Smooth muscle cell (in vitro differentiated cells): ENCODE data around the gene IL31. TPM values are rescaled to one million over a fixed set of nuclear protein-coding genes. Genes with fewer than 3 reads are reported as not detected.
"Not testable (repeated sequence)": the region's sequence is repeated elsewhere in the genome, so short reads cannot be mapped to it uniquely, and the experiment has no call there.

Experiments
- DNase-seq: peaks from one replicate; lab custom pipeline; 2025; ENCODE audit not compliant: unreplicated experiment; lab: John Stamatoyannopoulos, UW
- H2AFZ ChIP-seq: fragments of 200-600 bp; sonication (generic); 2 replicates; pipeline ENCODE4 v1.6.0; 2016; ENCODE audit warnings: antibody characterized with exemption, low read depth, mild to moderate bottlenecking
- H3F3A ChIP-seq: fragments of 200-600 bp; sonication (generic); 2 replicates; pipeline ENCODE4 v1.6.0; 2017; ENCODE audit warnings: antibody characterized with exemption, low read depth
- H3K27ac ChIP-seq: fragments of 200-600 bp; sonication (generic); 2 replicates; pipeline ENCODE4 v1.5.1; 2016; ENCODE audit warnings: low read depth, mild to moderate bottlenecking
- H3K27me3 ChIP-seq: fragments of 200-600 bp; sonication (generic); 2 replicates; pipeline ENCODE4 v1.6.1; 2016; ENCODE audit warnings: low read depth, mild to moderate bottlenecking
- H3K36me3 ChIP-seq: fragments of 200-600 bp; sonication (generic); 2 replicates; pipeline ENCODE4 v1.5.1; 2016; ENCODE audit warnings: low read depth
- H3K4me1 ChIP-seq: fragments of 200-600 bp; sonication (generic); 2 replicates; pipeline ENCODE4 v1.5.1; 2016; ENCODE audit warnings: low read depth
- H3K4me2 ChIP-seq: fragments of 200-600 bp; sonication (generic); 2 replicates; pipeline ENCODE4 v1.6.0; 2016; ENCODE audit warnings: mild to moderate bottlenecking
- H3K4me3 ChIP-seq: fragments of 200-600 bp; sonication (generic); 2 replicates; pipeline ENCODE4 v1.5.1; 2016; ENCODE audit warnings: mild to moderate bottlenecking
- H3K79me2 ChIP-seq: fragments of 200-600 bp; sonication (generic); 2 replicates; pipeline ENCODE4 v1.6.0; 2016; ENCODE audit warnings: low read depth, mild to moderate bottlenecking
- H3K9ac ChIP-seq: fragments of 200-600 bp; sonication (generic); 2 replicates; pipeline ENCODE4 v1.6.0; 2016; ENCODE audit warnings: low read depth
- H3K9me3 ChIP-seq: fragments of 200-600 bp; sonication (generic); replicated peaks from 2 replicates; pipeline ENCODE4 v1.5.1; 2016; ENCODE audit warnings: low read depth
- H4K20me1 ChIP-seq: fragments of 200-600 bp; sonication (generic); 2 replicates; pipeline ENCODE4 v1.6.0; 2016; ENCODE audit warnings: low read depth
- WGBS: methylation state at CpG from one replicate; pipeline ENCODE4 v1.1.7; 2016; ENCODE audit warnings: low lambda C conversion rate; 5-methylcytosine and 5-hydroxymethylcytosine counted together
- polyA plus RNA-seq: library from polyadenylated mRNA; unstranded; fragments of >200 nt; fragmentation: Nextera tagmentation; extraction: Ambion mirVana; gene quantifications from 2 replicates; pipeline ENCODE4 v1.2.1, GENCODE V29; 2016
- total RNA-seq: library from RNA; depleted of rRNA; stranded (reverse); fragments of >200 nt; gene quantifications from 2 replicates; pipeline ENCODE4 v1.2.3, GENCODE V29; 2014
- TF ChIP-seq, protein P1 (sequence below): fragments of 200-600 bp; sonication (generic); IDR thresholded peaks from 2 replicates; pipeline ENCODE4 v1.5.1; 2017; ENCODE audit warnings: borderline replicate concordance, mild to moderate bottlenecking, antibody characterized with exemption; ENCODE audit not compliant: insufficient read depth, poor library complexity, severe bottlenecking

IL31 gene
- total and polyA plus RNA-seq, 2 experiments from 2014 or later, result not detected

GRCh38 chr12:122185079-122185478 is 11.1 kb upstream of the IL31 start:
- no peaks in the 10 kb centered on the region for H4K20me1 ChIP-seq
- H3K9me3 ChIP-seq, result no peaks in the 10 kb centered on the region
- TF ChIP-seq, protein P1, sequence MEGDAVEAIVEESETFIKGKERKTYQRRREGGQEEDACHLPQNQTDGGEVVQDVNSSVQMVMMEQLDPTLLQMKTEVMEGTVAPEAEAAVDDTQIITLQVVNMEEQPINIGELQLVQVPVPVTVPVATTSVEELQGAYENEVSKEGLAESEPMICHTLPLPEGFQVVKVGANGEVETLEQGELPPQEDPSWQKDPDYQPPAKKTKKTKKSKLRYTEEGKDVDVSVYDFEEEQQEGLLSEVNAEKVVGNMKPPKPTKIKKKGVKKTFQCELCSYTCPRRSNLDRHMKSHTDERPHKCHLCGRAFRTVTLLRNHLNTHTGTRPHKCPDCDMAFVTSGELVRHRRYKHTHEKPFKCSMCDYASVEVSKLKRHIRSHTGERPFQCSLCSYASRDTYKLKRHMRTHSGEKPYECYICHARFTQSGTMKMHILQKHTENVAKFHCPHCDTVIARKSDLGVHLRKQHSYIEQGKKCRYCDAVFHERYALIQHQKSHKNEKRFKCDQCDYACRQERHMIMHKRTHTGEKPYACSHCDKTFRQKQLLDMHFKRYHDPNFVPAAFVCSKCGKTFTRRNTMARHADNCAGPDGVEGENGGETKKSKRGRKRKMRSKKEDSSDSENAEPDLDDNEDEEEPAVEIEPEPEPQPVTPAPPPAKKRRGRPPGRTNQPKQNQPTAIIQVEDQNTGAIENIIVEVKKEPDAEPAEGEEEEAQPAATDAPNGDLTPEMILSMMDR, result no peak
- no peaks in the 10 kb centered on the region for H3F3A ChIP-seq
- no peak for DNase-seq
- no peaks in the 10 kb centered on the region for H3K27me3 ChIP-seq
- H2AFZ ChIP-seq, result no peak overlapping the region
- H3K36me3 ChIP-seq, result no peaks in the 10 kb centered on the region
- 94% methylated on average over 7 of the region's 7 CpGs for WGBS
- no peak overlapping the region for H3K27ac ChIP-seq
- H3K4me2 ChIP-seq, result no peak overlapping the region
- no peak overlapping the region for H3K4me3 ChIP-seq
- no peaks in the 10 kb centered on the region for H3K79me2 ChIP-seq
- H3K4me1 ChIP-seq, result no peaks in the 10 kb centered on the region
- no peak overlapping the region for H3K9ac ChIP-seq

DNA sequence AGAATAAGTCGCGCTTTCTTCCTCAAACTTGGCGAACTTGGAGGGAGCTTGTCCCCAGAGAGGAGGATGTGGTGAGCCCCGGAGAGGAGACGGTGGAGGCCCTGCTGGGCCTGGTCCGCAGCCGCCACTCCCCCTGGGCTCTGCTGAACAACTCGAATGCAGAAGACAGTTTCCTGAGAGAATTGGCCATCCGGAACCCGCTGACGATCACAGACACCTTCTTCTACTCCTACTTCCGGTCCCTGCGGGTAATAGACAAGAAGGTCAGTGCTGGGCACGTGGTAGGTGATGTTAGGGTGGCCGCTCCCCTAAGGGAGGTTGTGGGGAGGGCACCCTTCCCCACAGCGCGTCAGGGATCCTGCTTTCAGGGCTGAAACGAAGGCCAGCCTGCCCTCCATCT is 10.5 kb upstream of the IL31 start:
- Histone ChIP-seq H3K4me2 (no peak overlapping the region), H3K9me3 (no peaks in the 10 kb centered on the region), H3K36me3 (no peaks in the 10 kb centered on the region), H3K4me3 (no peak overlapping the region), H3K4me1 (no peaks in the 10 kb centered on the region), H3K79me2 (no peaks in the 10 kb centered on the region), H3F3A (no peaks in the 10 kb centered on the region), H2AFZ (no peak overlapping the region), H3K9ac (no peak overlapping the region), H3K27ac (no peak overlapping the region), H4K20me1 (no peaks in the 10 kb centered on the region), H3K27me3 (no peaks in the 10 kb centered on the region)
- TF ChIP-seq, protein P1, result no peak
- 94% methylated on average over 18 of the region's 18 CpGs for WGBS
- no peak for DNase-seq

GRCh38 chr12:122183588-122183940 is 9.5 kb upstream of the IL31 start:
- Histone ChIP-seq H3K4me2 (peak overlapping the region; percentile 94), H2AFZ (peak overlapping the region; percentile 69), H3K79me2 (no peaks in the 10 kb centered on the region), H3F3A (no peaks in the 10 kb centered on the region), H3K9me3 (no peaks in the 10 kb centered on the region), H3K36me3 (no peaks in the 10 kb centered on the region), H3K27me3 (no peaks in the 10 kb centered on the region), H3K27ac (no peak overlapping the region), H3K4me3 (peak overlapping the region; percentile 55), H3K9ac (no peak overlapping the region), H3K4me1 (no peaks in the 10 kb centered on the region), H4K20me1 (no peaks in the 10 kb centered on the region)
- DNase-seq, result no peak
- TF ChIP-seq, protein P1, result no peak
- WGBS, result 74% methylated on average over 10 of the region's 10 CpGs

GRCh38 chr12:122182887-122183587 is 9.0 kb upstream of the IL31 start, which contains the start of gene LRRC43:
LRRC43 (plus strand) TSS chr12:122183123; CDS start chr12:122183145, 22 bp downstream.
- H3K27ac ChIP-seq, result no peak within 1 kb of the TSS
- WGBS, result 3% methylated on average over 44 of the region's 63 CpGs
- H3K4me1 ChIP-seq, result no peaks in the 10 kb centered on the region
- peak within 1 kb of the TSS; percentile 55 for H3K4me3 ChIP-seq
- H3K9ac ChIP-seq, result peak within 1 kb of the TSS; percentile 35
- TF ChIP-seq, protein P1, result no peak
- no peaks in the 10 kb centered on the region for H3K36me3 ChIP-seq
- no peaks in the 10 kb centered on the region for H3K9me3 ChIP-seq
- DNase-seq, result no peak
- no peaks in the 10 kb centered on the region for H3K27me3 ChIP-seq
- peak within 1 kb of the TSS; percentile 94 for H3K4me2 ChIP-seq
- H4K20me1 ChIP-seq, result no peaks in the 10 kb centered on the region
- no peaks in the 10 kb centered on the region for H3K79me2 ChIP-seq
- peak within 1 kb of the TSS; percentile 69 for H2AFZ ChIP-seq
- no peaks in the 10 kb centered on the region for H3F3A ChIP-seq

DNA sequence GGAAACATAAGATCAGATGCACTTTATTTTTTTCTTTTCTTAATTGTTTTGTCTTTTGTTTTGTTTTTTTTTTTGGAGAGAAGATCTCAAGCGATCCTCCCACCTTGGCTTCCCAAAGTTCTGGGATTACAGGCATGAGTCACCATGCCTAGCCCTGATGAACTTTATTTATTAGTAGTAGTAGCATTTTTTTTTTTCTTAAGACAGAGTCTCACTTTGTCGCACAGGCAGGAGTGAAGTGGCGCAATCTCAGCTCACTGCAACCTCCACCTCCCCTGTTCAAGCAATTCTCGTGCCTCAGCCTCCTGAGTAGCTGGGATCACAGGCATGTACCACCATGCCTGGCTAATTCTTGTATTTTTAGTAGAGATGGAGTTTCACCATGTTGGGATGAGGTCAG is 2.5 kb upstream of the IL31 start:
- H3K79me2 ChIP-seq, H3K9ac ChIP-seq: not testable (repeated sequence)

More for the DNA sequence above, 2.5 kb upstream of the IL31 start:
- H2AFZ ChIP-seq, DNase-seq, H3K9me3 ChIP-seq, H4K20me1 ChIP-seq, H3K27me3 ChIP-seq, H3K4me2 ChIP-seq, H3K36me3 ChIP-seq, H3K4me3 ChIP-seq, H3F3A ChIP-seq, H3K4me1 ChIP-seq, H3K27ac ChIP-seq: not testable (repeated sequence)
- 68% methylated on average over 4 of the region's 4 CpGs for WGBS
